Measurements from ENCODE around the gene ROBO1. TPM values are rescaled to one million over a fixed set of nuclear protein-coding genes. Genes with fewer than 3 reads are reported as not detected.
"Not testable (repeated sequence)": the region's sequence is repeated elsewhere in the genome, so short reads cannot be mapped to it uniquely, and the experiment has no call there.

Gene ROBO1
- total and polyA plus RNA-seq, 2 of the 8 experiments (the other 6 are each of a cell fraction or from before 2014, with no cell fraction given): 51.4 to 91.0 TPM

DNA sequence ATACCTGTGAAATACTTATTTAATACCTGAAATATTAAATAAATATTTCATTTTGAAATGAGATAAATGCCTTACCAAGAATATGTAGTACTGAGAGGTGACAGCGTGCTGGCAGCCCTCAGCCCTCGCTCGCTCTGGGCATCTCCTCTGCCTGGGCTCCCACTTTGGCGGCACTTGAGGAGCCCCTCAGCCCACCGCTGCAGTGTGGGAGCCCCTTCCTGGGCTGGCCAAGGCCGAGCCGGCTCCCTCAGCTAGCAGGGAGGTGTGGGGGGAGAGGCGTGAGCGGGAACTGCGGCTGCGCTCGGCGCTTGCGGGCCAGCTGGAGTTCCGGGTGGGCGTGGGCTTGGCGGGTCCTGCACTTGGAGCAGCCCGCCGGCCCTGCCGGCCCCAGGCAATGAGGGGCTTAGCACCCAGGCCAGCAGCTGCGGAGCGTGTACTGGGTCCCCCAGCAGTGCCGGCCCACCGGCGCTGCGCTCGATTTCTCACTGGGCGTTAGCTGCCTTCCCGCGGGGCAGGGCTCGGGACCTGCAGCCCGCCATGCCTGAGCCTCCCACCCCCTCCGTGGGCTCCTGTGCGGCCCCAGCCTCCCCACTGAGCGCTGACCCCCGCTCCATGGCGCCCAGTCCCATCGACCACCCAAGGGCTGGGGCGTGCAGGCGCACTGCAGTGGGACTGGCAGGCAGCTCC is 467.7 kb downstream of the ROBO1 start:
- WGBS, 2 experiments (ENCODE audit: extremely low coverage in 1 of 2, insufficient coverage in 1 of 2, insufficient read length in 1 of 2, insufficient replicate concordance in 2 of 2, low coverage in 1 of 2, low lambda C conversion rate in 2 of 2, missing lambda C conversion rate in 1 of 2): 94% methylated on average over 17 of the region's 40 CpGs; no CpG with 5 or more reads in 1 of the 2 experiments
- H3K4me2 ChIP-seq (ENCODE audit: insufficient read depth in 1 of 2, low read depth in 2 of 2, low read length in 2 of 2); H3K4me3 ChIP-seq (ENCODE audit: extremely low read depth in 1 of 4, insufficient read depth in 2 of 4, low read depth in 3 of 4, low read length in 4 of 4); H2BK120ac ChIP-seq (replicated peaks; ENCODE audit: low read depth, low read length); H3K56ac ChIP-seq (replicated peaks; ENCODE audit: insufficient read length, low read depth, low read length); H3K14ac ChIP-seq (ENCODE audit: insufficient read length); H2AK5ac ChIP-seq (ENCODE audit: low read depth, low read length); H3K23ac ChIP-seq (ENCODE audit: insufficient read length); H3K79me1 ChIP-seq (ENCODE audit: low read depth, low read length); H3K23me2 ChIP-seq (ENCODE audit: low read depth, low read length); H2BK12ac ChIP-seq (ENCODE audit: low read depth, low read length); H3K4ac ChIP-seq (replicated peaks; ENCODE audit: insufficient read length, low read depth, low read length); H3K9me3 ChIP-seq (ENCODE audit: insufficient read depth in 2 of 2, low read depth in 1 of 2, low read length in 1 of 2); POLR2A ChIA-PET (ENCODE audit: partially characterized antibody); FAIRE-seq; H4K5ac ChIP-seq (ENCODE audit: insufficient read length, low read depth, low read length); H2BK20ac ChIP-seq (ENCODE audit: low read length); H2AFZ ChIP-seq (ENCODE audit: low read length); H3K18ac ChIP-seq (ENCODE audit: extremely low read depth, low read length); H3K36me3 ChIP-seq (ENCODE audit: control insufficient read depth in 2 of 4, insufficient read depth in 4 of 4, low read length in 3 of 4); H3K27me3 ChIP-seq (replicated peaks in 1 of 4; ENCODE audit: control insufficient read depth in 3 of 4, extremely low read depth in 1 of 4, insufficient read depth in 3 of 4, low read length in 3 of 4); H2BK15ac ChIP-seq (ENCODE audit: low read length); H2BK5ac ChIP-seq (ENCODE audit: low read depth, low read length); H3K9ac ChIP-seq (replicated peaks in 1 of 4; ENCODE audit: extremely low read depth in 1 of 4, low read depth in 3 of 4, low read length in 3 of 4); H4K20me1 ChIP-seq (replicated peaks in 1 of 2; ENCODE audit: control insufficient read depth in 1 of 2, insufficient read depth in 2 of 2, low read length in 2 of 2); H3K27ac ChIP-seq (ENCODE audit: low read depth, low read length); H3K4me1 ChIP-seq (replicated peaks in 1 of 4; ENCODE audit: control insufficient read depth in 3 of 4, insufficient read depth in 4 of 4, low read length in 3 of 4); H3K79me2 ChIP-seq (ENCODE audit: control insufficient read depth in 1 of 2, insufficient read depth in 2 of 2, low read length in 2 of 2); H4K8ac ChIP-seq (ENCODE audit: extremely low read depth, insufficient read depth, low read length); H4K91ac ChIP-seq (replicated peaks; ENCODE audit: insufficient read length, low read length): not testable (repeated sequence)
- DNase-seq (ENCODE audit: low read depth in 1 of 2, low spot score in 2 of 2): peak in 1 of 2 experiments; percentile 44
- CTCF ChIA-PET (ENCODE audit: partially characterized antibody): interaction anchor here (1.4 to 1.5 kb wide), 2 partner anchors 69 to 214 kb away, joined by 4 to 7 read pairs; no protein-coding TSS in a partner anchor
